ENCODE data around the gene POU6F2. TPM values are rescaled to one million over a fixed set of nuclear protein-coding genes. Genes with fewer than 3 reads are reported as not detected.

POU6F2 gene
- total RNA-seq, 4 donors from 2014 or later: 0.31 to 0.66 TPM; not detected in 2

DNA sequence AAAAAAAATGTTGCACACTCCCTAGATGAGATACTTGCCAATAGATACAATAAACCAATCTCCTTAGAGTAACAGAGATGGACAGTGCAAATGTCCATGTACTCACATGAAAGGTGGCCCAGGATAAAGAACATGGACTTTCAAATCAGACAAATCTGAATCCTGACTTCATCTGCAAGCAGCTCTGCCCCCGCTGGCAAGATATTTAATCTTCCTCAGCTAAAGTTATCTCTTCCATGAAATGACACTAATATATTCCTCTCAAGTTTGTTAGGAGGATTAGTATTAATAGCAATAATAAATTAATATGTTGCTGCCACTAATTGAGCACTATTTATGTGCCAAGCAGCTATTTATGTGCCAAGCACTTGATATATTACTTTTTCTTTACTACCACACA lies 439.9 kb downstream of the POU6F2 start:
- H3K27me3 ChIP-seq: peaks cover 5% of the 10 kb centered on the region
- no peak overlapping the region for H3K4me3 ChIP-seq
- no peak overlapping the region for H3K27ac ChIP-seq
- peaks cover 0 to 17% (median 4%) of the 10 kb centered on the region in 3 donors for H3K4me1 ChIP-seq
- H3K9me3 ChIP-seq: no peaks in the 10 kb centered on the region
- H3K36me3 ChIP-seq: no peaks in the 10 kb centered on the region
- TF ChIP-seq CTCF (IDR thresholded peaks at IDR 0.05): no peak
- TF ChIP-seq POLR2A (IDR thresholded peaks at IDR 0.05): no peak
- ATAC-seq: no peak
- WGBS, 2 donors (ENCODE audit: low coverage in 1 of 2): 79 to 88% methylated on average over 1 of the region's 1 CpG

DNA sequence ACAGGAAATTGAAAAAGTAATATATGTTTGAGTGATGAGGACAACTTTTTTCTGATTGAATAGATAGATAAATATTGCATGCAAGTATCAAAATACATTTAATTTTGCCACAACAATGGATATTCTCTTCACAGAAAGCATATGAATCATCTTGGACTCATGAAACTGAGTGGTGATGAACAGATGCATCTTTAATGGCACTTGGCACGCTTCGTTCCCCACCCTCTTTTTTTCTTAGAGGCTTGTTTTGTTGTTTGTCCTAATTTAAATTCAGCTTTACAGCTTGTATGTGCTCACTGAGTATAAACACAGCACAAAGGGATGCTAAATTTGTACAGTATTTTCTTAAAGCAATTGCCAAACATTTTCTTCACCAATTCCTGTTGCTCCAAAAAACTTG lies 443.5 kb downstream of the POU6F2 start:
- no peak for ATAC-seq

DNA sequence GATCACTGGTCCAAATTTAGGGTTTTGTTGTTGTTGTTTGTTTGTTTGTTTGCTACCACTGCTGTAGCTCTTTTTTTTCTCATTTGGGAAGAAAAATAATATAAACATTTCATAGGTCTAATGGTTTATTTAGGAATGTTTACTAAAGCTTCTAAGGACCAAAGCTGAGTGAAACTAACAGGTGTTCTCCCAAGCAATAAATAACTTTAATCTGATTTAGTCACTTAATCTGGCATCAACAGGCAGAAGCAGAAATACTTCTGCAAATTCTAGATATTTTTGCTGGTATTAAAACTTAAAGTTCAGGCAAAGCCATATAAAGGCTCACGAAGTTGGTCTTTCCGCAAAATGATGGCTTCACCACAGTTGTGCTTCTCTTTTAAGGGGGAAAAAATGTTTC lies 444.0 kb downstream of the POU6F2 start:
- H3K27ac ChIP-seq: no peak overlapping the region
- no peaks in the 10 kb centered on the region for H3K4me1 ChIP-seq
- H3K27me3 ChIP-seq: peaks cover 5% of the 10 kb centered on the region
- H3K4me3 ChIP-seq: no peak overlapping the region
- WGBS, 2 donors (ENCODE audit: low coverage in 1 of 2): 63 to 94% methylated on average over 1 to 2 of the region's 2 CpGs
- no peak for ATAC-seq
- H3K9me3 ChIP-seq: no peaks in the 10 kb centered on the region
- TF ChIP-seq POLR2AphosphoS5 (IDR thresholded peaks at IDR 0.05) (no peak), CTCF (IDR thresholded peaks at IDR 0.05) (no peak), POLR2A (IDR thresholded peaks at IDR 0.05) (no peak), EP300 (IDR thresholded peaks at IDR 0.05) (no peak)
- H3K36me3 ChIP-seq: no peaks in the 10 kb centered on the region

More for the DNA sequence above, 443.5 kb downstream of the POU6F2 start:
- Histone ChIP-seq H3K9me3 (no peaks in the 10 kb centered on the region), H3K4me1 (no peaks in the 10 kb centered on the region), H3K27ac (no peak overlapping the region), H3K27me3 (peaks cover 5% of the 10 kb centered on the region), H3K36me3 (no peaks in the 10 kb centered on the region), H3K4me3 (no peak overlapping the region)
- 69% methylated on average over 2 of the region's 2 CpGs for WGBS, 2 donors (ENCODE audit: low coverage in 1 of 2)
- no peak for TF ChIP-seq POLR2A (IDR thresholded peaks at IDR 0.05)
- no peak for TF ChIP-seq CTCF (IDR thresholded peaks at IDR 0.05)
- TF ChIP-seq POLR2AphosphoS5 (IDR thresholded peaks at IDR 0.05): no peak

DNA sequence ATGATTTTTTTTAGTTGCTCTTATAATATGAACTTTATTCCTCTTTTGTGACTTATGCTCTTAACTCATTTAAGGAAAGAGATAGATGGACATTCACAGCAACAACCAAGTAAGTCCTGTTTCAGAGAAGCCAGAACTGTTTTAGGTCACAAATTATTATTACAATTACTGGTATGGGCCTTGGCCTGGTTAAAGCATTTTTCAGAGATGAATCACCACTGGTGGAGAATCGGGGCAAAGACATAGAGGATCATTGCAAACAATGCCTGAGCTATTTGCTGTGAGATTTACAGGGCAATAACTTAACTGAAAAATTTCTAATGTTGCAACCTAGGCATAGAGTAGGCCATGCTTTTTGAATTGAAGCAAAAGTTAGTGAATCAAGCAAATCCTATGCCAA lies 450.5 kb downstream of the POU6F2 start:
- no peaks in the 10 kb centered on the region for H3K27me3 ChIP-seq
- WGBS, 2 donors (ENCODE audit: low coverage in 1 of 2): 0 to 18% methylated on average over 1 of the region's 1 CpG
- ATAC-seq: no peak
- peak overlapping the region in 2 of 4 donors; percentile 49 to 51 for H3K27ac ChIP-seq
- no peak overlapping the region for H3K4me3 ChIP-seq
- TF ChIP-seq CTCF (IDR thresholded peaks at IDR 0.05) (no peak), POLR2A (IDR thresholded peaks at IDR 0.05) (no peak), EP300 (IDR thresholded peaks at IDR 0.05) (no peak), POLR2AphosphoS5 (IDR thresholded peaks at IDR 0.05) (no peak)
- H3K36me3 ChIP-seq: no peaks in the 10 kb centered on the region
- H3K9me3 ChIP-seq: no peaks in the 10 kb centered on the region
- peaks cover 0 to 8% (median 0%) of the 10 kb centered on the region in 3 donors for H3K4me1 ChIP-seq

DNA sequence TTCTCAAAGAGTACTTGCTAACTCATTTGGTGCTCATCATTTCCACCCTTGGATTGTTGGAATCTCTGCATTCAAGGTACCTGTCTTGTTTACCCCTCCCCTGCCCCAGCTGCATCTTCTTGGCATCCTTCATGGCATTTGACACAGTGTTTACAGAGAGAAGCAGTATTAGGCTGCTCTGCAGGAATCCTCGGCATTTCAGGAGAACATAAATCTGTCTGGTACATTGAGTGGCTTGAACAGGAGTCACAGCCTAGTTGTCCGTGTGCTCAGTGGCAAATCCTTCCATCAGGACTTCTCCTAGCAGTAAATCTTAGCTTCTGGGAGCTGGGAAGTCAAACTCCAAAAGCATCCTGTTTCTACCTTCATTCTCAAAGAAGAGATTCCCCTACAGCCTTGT lies 451.7 kb downstream of the POU6F2 start:
- Histone ChIP-seq H3K27ac (no peak overlapping the region), H3K4me3 (no peak overlapping the region), H3K9me3 (no peaks in the 10 kb centered on the region), H3K36me3 (no peaks in the 10 kb centered on the region), H3K4me1 (peaks cover 0 to 8% (median 0%) of the 10 kb centered on the region in 3 donors), H3K27me3 (no peaks in the 10 kb centered on the region)
- TF ChIP-seq POLR2AphosphoS5 (IDR thresholded peaks at IDR 0.05) (no peak), POLR2A (IDR thresholded peaks at IDR 0.05) (no peak), CTCF (IDR thresholded peaks at IDR 0.05) (no peak), EP300 (IDR thresholded peaks at IDR 0.05) (no peak)
- no peak for ATAC-seq
- WGBS, 2 donors (ENCODE audit: low coverage in 1 of 2): 0 to 39% methylated on average over 1 to 2 of the region's 2 CpGs
